Activated T-cell treated with anti-CD3 and anti-CD28 coated beads for 1 hour (primary cell): Measurements from ENCODE around the gene NF1.
"Not testable (repeated sequence)": the region's sequence is repeated elsewhere in the genome, so short reads cannot be mapped to it uniquely, and the experiment has no call there.

ENCODE experiments used
- DNase-seq: peaks from one replicate; pipeline ENCODE4 v3.0.0-alpha.2; 2020; ENCODE audit warnings: low read depth

NF1 gene

GRCh38 chr17:31130286-31131224, 35.8 kb downstream of the NF1 start:
- DNase-seq, result no peak

GRCh38 chr17:31131299-31131698, 36.5 kb downstream of the NF1 start:
- DNase-seq, result no peak

GRCh38 chr17:31132977-31133376, 38.2 kb downstream of the NF1 start:
- no peak for DNase-seq

- no peak for DNase-seq
Measured at GRCh38 chr17:31134576-31134975, 39.8 kb downstream of the NF1 start.

- no peak for DNase-seq
Measured at GRCh38 chr17:31136319-31136718, 41.5 kb downstream of the NF1 start.

DNA sequence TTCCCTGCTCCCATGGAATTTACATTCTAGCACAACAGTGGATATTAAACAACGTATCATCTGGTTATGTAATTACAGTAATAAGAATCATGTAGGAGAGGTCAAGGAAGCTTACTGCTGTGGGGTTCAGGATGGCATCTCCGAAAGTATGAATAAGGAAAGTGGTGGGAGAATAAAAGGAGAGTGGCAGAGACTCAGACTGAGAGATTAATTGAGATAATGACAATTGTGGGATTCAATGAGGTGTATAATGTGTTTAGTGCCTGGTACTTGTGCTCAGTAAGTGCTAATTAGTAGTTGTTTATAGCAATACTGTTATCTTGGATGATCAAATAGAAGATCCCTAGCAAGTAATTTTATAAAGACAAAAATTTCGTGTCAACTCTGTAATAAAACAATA, 45.3 kb downstream of the NF1 start:
- DNase-seq, result no peak

DNA sequence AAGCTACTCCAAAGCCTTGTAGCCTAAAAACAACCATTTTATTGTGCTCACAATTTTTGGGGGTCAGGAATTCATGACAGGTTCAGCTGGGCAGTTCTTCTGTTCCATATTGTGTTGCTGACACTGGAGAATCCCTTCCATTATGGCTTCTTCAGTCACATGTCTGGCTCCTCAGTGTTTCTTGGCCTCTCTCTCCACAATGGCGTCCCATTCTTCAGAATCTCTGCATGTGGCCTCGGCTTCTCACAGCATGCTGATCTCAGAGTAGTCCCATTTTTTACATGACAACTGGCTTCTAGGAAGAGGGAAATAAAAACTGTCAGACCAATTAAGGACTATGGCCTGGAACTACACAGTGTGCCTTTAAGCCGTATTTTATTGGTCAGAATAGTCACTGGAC, 49.7 kb downstream of the NF1 start:
- no peak for DNase-seq

DNA sequence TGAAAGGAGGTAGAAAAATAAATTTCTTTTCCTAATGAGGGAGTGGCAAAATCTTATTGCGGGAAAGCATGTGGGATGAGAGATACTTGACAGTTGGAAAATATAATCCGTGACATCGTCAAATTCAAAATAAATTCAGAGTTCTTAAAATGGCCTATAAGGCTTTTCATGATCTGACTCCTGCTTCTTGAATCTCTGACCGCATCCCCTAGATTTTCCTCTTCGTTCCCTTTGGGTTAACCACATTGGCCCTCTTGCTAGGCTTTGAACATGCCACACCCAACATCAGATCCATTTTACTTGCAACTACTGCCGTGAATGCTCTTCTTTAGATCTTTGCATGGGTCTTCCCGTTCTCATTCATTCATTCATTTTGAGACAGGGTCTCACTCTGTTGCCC, 50.1 kb downstream of the NF1 start:
- no peak for DNase-seq

GRCh38 chr17:31147507-31148202, 52.9 kb downstream of the NF1 start:
- DNase-seq, result no peak

GRCh38 chr17:31148205-31148604, 53.4 kb downstream of the NF1 start:
- DNase-seq, result no peak

DNA sequence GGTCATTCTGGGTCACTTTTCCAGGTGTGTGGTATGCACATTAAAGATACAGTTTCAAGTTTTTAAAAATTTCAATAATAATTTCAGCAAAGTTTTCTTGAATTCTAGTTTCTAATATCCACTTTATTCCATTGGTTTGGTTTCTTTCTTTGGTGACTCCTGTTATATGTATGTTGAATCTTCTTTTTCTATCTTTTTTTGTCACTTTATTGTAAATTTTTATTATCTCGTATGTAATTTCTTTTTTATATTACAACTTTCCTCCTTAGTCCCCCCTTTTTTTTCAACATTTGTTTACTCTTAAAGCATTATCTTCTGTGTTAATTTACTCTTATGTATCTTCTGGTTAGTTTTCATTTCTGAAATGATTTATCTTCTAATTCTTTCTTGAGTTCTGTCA, 57.5 kb downstream of the NF1 start:
- no peak for DNase-seq

- DNase-seq, result no peak
Measured at GRCh38 chr17:31155208-31155810, 60.5 kb downstream of the NF1 start.

DNA sequence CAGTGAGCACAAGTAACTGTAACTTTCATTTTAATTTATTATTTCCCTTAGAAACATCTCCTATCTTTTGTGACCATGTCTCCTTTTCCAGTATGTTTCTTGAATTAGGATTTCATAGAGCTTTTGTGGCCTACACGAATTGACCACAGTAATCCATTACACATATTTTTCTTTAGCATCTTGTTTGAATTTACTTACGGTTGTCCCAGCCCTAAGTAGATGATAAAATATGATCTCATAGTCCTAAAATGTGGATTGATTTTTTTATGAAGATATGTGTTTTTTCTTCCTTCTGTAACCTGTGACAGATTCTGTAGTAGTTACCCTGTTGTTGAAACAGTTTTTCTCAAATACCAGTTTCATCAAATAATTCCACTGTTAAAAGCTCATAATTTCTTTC, 61.5 kb downstream of the NF1 start:
- no peak for DNase-seq

GRCh38 chr17:31156864-31157263, 62.1 kb downstream of the NF1 start:
- DNase-seq, result not testable (repeated sequence)

- DNase-seq, result no peak
Measured at GRCh38 chr17:31158746-31159377, 64.1 kb downstream of the NF1 start.

GRCh38 chr17:31163091-31163781, 68.5 kb downstream of the NF1 start:
- DNase-seq, result no peak

- DNase-seq, result no peak
Measured at GRCh38 chr17:31167111-31167510, 72.3 kb downstream of the NF1 start.

GRCh38 chr17:31171701-31172100, 76.9 kb downstream of the NF1 start:
- DNase-seq, result no peak

DNA sequence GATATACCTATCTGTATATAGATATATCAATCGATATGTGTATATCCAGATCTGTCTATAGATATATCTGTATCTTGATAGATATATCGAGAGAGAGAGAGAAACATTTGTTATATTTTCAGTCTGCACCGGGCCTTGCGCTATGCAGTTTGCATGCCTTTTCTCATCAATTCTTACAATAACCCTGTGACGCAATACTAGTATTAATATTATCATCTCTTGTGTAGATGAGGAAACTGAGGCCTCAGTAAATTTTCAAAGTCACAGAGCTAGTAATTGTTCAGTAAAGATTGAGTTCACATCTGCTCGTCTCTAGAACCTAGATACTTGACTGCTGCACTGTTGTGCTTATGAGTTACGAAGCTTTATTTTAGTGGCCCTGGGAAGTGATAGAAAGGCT, 77.6 kb downstream of the NF1 start:
- DNase-seq, result no peak

DNA sequence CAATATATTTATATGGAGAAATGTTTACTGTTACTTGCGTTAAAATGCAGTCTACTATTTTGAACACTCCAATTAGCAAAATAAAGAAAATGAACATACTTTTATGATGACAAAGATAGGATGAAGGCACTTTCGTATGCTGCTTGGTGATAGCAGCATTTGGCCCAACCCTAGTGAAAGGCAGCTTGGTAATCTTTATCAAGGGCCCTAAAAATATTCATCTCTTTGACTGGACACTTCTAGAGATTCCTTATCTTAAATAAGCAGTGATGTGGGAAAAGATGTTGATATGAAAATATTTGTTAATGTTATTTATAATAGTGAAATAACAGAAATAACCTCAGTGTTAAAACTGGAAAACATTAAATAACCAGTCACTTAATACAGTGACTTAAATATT, 79.4 kb downstream of the NF1 start:
- no peak for DNase-seq

DNA sequence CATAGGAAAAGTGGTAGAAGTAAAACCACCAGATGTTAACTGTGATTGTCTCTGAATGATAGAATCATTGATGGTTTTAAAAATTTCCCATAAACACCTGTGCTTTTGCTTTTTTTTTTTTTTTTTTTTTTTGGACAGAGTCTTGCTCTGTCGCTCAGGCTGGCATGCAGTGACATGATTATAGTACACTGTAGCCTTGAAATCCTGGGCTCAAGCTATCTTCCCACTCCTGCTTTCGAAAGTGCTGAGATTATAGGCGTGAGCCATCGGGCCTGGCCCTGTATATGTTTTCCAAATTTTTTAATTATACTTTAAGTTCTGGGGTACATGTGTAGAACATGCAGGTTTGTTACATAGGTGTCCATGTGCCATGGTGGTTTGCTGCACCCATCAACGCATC, 80.5 kb downstream of the NF1 start:
- no peak for DNase-seq

DNA sequence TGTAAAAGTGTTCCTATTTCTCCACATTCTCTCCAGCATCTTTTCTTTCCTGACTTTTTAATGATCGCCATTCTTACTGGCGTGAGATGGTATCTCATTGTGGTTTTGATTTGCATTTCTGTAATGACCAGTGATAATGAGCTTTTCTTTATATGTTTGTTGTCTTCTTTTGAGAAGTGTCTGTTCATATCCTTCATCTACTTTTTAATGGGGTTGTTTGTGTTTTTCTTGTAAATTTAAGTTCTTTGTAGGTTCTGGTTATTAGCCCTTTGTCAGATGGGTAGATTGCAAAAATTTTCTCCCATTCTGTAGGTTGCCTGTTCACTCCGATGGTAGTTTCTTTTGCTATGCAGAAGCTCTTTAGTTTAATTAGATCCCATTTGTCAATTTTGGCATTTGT, 81.4 kb downstream of the NF1 start:
- DNase-seq, result not testable (repeated sequence)
